HG03575 (cell line): ENCODE data around the gene PHKA2.
"Not testable (repeated sequence)": the region's sequence is repeated elsewhere in the genome, so short reads cannot be mapped to it uniquely, and the experiment has no call there.

ENCODE experiments used
- ATAC-seq: cut with Tn5 transposase; IDR thresholded peaks from one replicate; pipeline ENCODE4 v1.9.1; 2021; ENCODE audit not compliant: unreplicated experiment, insufficient number of reproducible peaks, low FRiP score; ENCODE audit errors: extremely low read depth

PHKA2 gene

GRCh38 chrX:18875256-18875878 is 108.5 kb downstream of the PHKA2 start:
- no peak for ATAC-seq

- ATAC-seq = no peak
Observed at GRCh38 chrX:18874560-18875255, 109.2 kb downstream of the PHKA2 start.

- ATAC-seq = no peak
Observed at GRCh38 chrX:18873836-18874235, 110.1 kb downstream of the PHKA2 start.

GRCh38 chrX:18873189-18873791 is 110.6 kb downstream of the PHKA2 start:
- ATAC-seq = no peak

- no peak for ATAC-seq
Observed at GRCh38 chrX:18872621-18873020, 111.3 kb downstream of the PHKA2 start.

- ATAC-seq = no peak
Observed at GRCh38 chrX:18871970-18872369, 111.9 kb downstream of the PHKA2 start.

- ATAC-seq = no peak
Observed at GRCh38 chrX:18871161-18871890, 112.6 kb downstream of the PHKA2 start.

GRCh38 chrX:18864390-18864920 is 119.5 kb downstream of the PHKA2 start:
- ATAC-seq = no peak

- ATAC-seq = no peak
Observed at GRCh38 chrX:18861511-18861910, 122.4 kb downstream of the PHKA2 start.

GRCh38 chrX:18856645-18856997 is 127.3 kb downstream of the PHKA2 start:
- no peak for ATAC-seq

- ATAC-seq = peak; percentile 90
Observed at GRCh38 chrX:18855919-18856644, 127.8 kb downstream of the PHKA2 start.

GRCh38 chrX:18847901-18848300 is 136.0 kb downstream of the PHKA2 start:
- not testable (repeated sequence) for ATAC-seq
